Superior temporal gyrus (tissue), 1 donor: Measurements from ENCODE around the gene PLXNA2.

Experiments
- DNase-seq: peaks from one replicate; pipeline ENCODE4 v3.0.0-alpha.2; 2016; ENCODE audit errors: extremely low spot score

The PLXNA2 gene

DNA sequence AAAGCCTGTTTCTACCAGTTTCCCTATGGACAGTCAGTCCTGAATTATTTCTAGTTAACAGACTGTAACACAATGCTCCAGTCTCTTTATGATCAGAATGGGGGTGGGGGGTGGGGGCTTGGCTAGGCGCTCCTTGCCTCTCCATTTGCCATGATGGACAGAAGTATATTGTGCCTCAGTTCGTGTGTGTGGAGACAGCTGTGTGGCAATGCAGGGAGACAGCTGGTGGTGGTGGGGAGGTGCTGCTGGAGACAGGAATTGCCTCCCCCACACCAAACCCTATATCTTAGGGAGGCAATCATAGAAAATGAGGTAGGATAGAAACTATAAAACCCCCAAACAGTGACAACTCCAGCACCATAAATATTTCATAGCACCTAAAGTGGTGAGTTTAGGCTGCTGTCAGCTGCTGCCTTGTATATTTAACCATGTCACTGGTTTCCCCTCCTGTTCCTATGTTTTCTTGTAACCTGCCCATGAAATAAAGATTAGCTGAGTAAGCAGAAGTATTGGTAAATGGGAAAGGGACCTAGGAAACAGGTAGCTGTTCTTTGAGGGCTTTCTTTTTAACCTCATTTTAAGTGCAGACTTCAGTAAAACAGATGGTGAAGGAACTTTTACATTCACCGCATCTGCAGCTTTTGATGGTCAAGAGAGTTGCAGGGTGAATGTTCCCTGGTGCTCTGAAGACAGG lies 3.4 kb downstream of the PLXNA2 start:
- DNase-seq, result no peak

DNA sequence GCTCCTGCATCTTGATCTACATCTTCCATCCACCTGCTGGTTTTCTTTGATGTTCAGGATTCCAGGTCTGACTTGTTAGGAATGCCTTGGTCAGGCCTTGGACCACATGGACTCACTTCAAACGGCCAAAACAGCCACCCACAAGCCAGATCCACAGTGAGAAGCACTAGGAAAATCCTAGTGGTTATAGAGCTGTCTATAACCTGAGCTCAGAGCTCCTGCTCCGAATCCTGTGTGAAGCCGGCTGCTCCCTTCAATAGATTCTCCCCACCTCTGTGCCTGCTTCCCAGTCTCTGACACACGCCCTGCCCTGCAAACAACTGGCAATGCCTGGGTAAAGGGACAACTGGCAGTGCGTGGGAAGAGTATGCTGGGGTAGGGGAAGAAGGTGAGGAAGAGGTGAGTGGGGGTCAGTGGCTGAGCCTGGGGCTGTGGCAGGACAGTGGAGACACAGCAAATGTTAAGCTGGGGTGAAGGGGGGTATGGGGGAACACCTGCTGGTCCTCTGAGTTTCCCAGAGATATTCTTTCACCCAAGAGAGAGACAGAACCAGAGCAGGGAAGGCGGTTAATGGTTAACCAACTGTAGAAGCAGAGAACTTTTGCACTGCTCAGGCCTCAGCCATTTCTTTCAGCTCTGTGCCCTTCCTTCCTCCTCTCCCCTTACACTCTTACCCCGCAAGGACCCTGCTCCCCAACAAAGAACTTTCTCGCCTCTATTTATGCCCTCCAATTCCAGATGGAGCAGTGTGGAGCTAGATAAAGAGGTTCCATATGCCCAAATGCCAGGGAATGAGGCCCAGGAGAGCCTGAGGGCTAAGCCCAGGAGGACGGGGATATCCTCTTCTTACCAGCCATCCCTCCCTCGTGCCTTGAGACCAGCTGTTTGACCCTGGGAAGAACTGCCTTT lies 4.5 kb downstream of the PLXNA2 start:
- no peak for DNase-seq

DNA sequence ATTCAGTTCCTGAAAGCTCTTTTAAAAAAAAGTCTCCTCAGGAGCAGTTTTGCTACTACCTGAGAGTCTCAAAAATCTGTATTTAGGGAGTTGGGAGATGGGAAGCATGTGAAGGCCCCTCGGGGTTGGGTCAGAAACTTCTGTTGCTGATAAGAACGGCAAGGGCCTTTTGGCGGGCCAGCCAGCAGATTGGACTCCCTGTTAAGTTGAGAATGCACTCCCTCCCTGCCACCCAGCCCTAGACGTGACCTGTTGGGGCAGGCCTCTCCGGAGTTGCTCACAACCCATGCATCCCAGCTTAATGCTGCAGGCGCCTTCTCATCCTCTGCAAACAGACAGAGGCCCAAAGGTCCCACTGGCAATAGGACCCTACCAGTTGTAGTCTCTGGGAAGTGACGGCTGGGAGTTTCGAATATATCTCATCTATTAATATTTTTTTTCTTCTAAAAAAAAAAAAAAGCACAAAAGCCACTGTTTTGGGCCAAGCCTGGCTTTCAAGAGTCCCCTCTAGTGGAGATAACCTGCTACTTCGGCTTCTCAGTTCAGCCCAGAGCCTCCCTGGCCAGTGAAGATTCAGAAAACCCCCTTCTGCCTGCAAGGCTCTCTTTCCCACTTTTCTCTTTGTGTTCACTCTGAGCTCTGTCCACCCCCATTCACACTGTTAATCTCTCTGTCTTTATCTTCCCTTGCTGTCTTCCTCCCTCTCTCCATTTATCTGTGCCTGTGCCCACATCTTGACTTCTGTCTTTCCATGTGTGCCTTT lies 5.3 kb downstream of the PLXNA2 start:
- DNase-seq, result peak; percentile 72

DNA sequence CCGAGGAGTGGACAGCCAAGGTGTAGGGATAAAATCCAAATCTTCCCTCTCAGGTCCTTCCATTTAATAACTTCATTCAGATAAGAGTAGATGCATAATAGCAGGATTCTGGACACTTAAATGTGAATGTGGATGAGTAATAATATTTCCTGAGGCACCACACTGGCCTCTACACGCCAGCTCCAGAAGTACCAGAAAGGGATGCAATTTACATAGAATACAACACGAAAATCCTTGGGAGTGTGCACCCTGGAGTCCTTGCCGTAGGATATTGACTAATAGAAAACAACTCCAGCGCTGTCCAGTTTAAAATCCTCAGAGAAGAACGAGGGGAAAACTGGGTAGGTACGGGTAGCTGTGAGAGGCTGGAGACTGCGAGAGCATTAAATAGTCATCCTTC lies 6.9 kb downstream of the PLXNA2 start:
- DNase-seq, result no peak

DNA sequence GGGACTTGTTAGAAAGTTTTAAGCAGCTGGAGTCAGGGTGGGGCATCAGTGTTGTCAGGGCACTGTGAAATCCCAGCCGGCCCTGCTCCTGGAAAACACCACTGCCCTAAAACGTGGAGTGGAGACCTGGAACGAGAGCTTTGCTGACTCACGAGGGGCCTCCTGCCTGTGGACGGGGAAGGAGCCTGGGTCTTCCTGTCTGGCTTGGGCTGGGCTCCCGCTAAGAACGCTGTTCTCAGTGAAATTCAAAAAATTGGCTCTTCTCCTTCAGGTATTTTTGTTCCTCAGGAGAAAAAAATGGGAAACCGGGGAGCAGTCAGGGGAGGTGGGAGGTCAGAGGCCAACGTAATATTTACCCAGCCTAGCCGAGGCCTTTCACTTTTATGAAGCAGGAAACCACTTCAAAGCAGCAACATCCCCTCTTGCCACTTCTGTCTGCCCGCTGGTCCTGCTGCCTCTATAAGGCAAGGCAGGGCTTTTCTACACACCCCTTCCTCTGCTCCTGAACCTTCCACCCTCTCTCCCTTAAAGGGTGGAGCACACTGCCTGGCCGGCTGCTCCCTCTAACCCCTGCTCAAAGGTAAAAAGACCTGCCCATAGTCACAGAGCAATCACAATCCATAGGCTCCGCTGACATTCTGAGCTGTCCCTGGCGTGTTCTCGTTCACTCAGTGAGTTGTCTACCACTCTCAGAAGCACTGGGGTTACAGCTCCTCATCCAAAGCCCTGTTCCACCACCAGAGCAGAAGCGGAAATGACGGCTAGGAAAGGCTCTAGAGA lies 8.0 kb downstream of the PLXNA2 start:
- DNase-seq, result no peak

DNA sequence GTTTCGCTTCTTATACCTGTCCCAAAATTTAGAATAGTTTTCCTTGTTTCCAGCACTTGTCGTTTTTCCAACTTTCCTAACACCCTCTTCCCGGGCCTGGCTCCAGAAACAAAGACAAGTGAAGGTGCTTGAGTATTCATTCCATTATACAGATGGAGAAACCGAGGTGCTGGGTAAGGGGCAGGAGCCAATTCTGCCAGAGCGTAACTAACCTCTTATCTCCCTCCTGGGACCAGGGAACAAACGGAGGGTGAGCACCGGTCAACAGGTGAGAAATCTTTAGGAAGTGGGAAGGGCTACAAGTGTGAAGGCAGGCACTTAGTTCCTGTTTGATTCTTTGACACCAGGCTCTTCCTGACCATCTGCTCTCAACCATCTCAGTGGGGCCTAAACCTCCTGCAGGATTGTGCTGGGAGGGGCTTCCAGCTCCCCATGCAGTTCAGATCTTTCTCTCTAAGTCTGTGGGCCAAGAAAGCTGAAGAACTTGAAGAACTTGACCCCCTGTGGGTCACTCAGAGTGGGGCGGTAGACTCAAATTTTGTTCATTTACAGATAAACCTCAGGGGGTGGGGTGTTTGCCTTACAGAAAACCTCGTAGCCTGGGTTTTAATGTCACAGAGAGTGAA lies 8.7 kb downstream of the PLXNA2 start:
- DNase-seq, result no peak

DNA sequence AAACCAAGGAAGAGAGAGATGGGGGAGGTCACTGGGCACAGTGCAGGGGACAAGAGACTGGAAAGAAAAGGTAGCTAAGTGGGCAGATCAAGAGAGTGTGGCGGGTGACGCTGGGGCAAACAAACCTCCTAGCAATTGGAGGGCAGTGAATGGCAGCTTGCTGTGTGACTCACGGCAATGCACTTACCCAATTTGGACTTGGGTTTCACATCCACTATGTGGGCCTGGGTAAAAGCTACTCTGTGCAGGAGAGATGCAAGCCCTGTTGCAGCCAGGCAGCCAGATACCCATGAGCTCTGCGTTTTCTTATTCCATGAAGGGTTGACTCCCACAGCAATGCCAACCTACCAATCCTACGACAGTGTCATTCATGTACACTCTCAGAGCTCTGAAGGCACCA lies 9.5 kb downstream of the PLXNA2 start:
- no peak for DNase-seq

- no peak for DNase-seq
Observed at GRCh38 chr1:208233978-208234377, 10.2 kb downstream of the PLXNA2 start.

- DNase-seq, result peak; percentile 79
Observed at GRCh38 chr1:208233546-208233945, 10.6 kb downstream of the PLXNA2 start.

- no peak for DNase-seq
Observed at GRCh38 chr1:208232662-208233038, 11.5 kb downstream of the PLXNA2 start.

- no peak for DNase-seq
Observed at GRCh38 chr1:208231881-208232661, 12.1 kb downstream of the PLXNA2 start.

DNA sequence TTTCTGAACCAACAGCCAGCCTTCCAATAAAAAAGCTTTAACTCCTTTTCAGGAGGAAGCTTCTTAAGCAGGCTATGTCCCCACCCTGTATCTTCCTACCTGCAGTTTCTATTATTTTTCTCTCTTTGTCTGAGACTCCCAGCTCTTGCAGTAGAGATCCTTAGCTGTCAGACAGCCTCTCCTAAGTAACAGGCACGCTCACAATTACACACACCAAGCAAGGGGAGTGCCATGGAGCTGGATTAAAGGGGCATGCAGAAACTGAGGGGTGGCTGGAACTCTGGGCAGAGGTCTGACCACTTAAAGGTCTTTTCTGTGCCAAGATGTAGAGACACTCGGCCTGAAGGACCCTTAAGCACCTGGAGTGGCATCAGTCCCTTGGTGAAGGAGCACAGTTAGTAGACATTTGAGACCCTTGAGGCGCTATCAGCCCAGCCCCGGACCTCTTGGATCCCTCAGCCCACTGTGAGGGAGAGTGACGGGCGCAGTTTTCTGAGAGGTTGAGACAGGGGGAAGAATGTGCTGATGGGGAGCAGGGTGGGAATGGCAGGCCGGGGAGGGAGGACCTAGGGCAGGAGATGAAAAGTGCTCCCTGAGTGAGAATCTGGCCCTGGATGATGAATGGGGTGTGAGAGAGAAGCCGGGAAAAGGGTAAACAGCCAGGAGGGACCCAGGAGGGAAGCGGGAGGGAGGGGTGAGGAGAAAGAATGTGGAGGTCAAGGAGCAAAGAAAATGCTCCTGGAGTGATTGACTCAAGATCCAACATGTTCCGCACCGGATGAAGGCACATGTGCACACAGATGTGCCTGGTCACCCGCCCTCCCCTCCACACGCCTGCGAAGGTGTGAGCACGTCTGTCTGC lies 13.3 kb downstream of the PLXNA2 start:
- DNase-seq, result no peak

GRCh38 chr1:208228550-208228949 lies 15.6 kb downstream of the PLXNA2 start:
- no peak for DNase-seq

GRCh38 chr1:208228026-208228425 lies 16.2 kb downstream of the PLXNA2 start:
- no peak for DNase-seq

DNA sequence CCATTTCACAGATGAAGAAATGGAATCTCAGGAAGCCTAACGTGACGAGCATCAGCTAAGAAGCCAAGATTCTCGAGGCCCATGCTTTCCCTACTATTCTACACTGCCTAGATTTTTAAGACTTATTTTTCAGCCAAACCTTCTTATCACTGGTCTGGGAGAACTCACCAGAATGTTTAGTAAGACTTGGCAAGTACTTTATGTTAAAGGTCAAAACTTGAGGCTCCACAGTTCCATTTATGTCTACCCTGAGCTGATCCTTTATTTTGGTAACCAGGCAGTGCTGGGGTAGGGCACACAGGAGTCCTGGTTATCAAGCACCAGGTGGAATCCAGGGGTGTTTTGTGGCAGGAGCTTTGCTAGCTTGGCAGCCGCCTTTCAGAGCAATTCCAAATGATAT lies 16.8 kb downstream of the PLXNA2 start:
- DNase-seq, result no peak

DNA sequence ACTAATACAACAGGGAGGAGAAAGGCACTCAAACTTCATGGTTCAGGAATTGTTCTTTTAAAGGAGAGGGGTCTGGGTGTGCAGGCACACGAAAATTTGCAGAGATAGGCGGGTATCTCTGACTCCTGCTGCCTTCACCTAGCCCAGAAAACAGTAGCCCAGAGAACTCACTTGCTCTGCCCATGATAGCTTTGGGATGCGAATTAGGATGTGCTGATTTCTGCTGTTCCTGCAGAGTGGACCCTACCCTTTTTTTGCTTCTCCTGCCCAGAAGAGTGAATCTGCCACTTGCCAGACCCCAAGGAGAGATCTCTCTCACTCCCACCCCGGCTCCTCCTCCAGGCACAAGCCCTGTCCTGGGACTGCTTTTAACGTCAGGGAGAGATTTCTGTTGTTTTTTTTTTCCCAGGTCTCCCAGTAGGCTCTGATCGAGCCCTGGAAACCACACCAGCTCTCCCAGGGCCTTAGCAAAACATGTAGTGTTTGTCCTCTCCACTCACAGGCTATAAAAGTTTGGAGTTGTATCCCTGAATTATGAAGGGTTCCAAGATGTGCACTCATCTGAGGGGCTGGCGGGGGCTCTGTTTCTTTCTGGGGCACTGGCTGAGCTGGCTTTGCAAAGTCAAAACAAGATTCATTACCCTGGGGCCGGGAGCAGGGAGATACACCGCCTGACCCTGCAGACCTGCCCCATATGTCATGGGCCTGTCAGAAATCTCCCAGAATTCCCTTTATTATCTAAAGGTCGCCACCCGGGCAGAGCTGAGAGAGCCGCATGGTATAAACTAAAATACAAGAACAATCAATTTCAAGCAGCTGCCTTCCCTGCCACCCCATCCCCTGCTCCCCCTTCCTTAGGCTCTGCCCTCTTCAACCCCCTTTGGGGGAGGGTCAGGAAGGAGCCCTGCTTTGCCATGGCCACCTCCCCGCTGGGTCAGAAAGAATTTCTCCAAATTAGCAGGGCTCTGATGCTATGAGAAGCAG lies 17.9 kb downstream of the PLXNA2 start:
- no peak for DNase-seq

- DNase-seq, result no peak
Observed at GRCh38 chr1:208224192-208224713, 19.9 kb downstream of the PLXNA2 start.

DNA sequence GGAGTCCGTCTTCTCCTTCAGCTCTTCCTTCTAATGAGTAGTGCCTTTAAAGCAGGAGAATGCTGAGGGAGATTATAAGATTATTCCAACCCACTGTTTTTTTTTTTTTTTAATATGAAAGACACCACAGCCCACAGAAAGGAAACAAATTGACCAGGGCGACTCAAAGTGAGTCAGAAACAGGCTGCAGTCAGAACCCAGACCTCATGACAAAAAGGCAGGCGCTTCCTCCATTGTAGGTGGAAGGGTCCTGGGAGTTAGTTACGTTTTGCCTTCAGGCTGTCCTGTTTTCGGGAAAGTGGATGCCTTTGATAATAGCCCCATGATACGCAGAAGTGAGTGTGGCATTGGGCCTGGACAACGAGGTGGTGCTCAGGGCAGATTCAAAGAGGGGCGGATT lies 21.0 kb downstream of the PLXNA2 start:
- no peak for DNase-seq
